ENCODE data around the gene RIMBP2. TPM values are rescaled to one million over a fixed set of nuclear protein-coding genes. Genes with fewer than 3 reads are reported as not detected.

RIMBP2 gene
- total and polyA plus RNA-seq, 5 donors = 0.05 to 0.28 TPM; not detected in 3

DNA sequence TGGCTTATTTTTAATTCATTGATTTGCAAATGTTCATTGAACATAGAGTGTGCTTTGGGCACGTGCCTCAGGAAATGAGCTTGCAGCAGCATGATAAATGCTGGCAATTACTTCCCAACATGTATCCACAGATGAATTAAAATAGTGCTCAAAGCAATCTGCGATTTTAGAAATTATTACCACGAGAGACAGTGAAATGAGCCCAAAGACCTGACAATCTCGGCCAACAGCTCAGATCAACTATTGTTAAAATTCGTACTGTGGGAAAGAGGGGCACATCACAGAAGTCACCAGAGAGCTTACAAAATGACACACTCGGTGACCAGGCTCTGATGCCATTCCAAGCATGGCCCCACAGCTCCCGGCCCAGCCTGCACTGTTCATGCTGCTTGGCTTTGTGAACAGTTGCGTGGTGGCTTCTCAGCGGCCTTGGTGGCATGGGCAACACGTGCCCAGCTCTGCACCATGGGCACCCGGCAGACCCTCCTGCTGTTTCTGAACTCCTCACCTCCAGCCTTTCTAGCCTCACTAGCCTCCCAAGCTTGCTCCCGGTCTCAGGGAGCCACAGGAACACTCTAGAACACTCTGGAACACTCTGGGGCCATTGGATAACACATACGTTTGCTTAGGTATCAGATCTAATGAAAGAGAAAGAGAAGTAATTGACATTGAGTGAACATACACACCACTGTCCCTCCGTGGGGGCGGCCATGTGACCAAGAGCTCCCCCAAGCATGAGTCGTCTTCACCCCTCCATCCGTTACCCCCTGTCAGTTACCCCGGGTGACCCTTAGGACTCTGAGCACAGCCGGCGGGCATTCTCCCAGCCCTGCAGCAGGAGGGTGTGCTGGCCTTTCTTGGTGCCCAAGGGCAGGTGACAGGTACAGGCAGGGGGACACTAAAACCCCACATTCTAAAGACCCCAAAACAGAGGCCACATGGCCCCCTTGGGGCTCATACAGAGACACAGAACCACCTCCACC is 28.0 kb downstream of the RIMBP2 start:
- ATAC-seq (no peak), DNase-seq (no peak)
- no peak overlapping the region for H3K27ac ChIP-seq (ENCODE audit: low read length)
- intact Hi-C loops (cut with DNase I) = no loop called here
- H3K27me3 ChIP-seq (ENCODE audit: control insufficient read depth, insufficient read depth) = no peaks in the 10 kb centered on the region
- no peak overlapping the region for H3K4me3 ChIP-seq (ENCODE audit: low read length)
- no peaks in the 10 kb centered on the region for H3K9me3 ChIP-seq (ENCODE audit: control insufficient read depth, low read length)
- 81% methylated on average over 20 of the region's 20 CpGs for WGBS
- H3K4me1 ChIP-seq (ENCODE audit: control insufficient read depth, insufficient read depth, low read length) = no peaks in the 10 kb centered on the region

DNA sequence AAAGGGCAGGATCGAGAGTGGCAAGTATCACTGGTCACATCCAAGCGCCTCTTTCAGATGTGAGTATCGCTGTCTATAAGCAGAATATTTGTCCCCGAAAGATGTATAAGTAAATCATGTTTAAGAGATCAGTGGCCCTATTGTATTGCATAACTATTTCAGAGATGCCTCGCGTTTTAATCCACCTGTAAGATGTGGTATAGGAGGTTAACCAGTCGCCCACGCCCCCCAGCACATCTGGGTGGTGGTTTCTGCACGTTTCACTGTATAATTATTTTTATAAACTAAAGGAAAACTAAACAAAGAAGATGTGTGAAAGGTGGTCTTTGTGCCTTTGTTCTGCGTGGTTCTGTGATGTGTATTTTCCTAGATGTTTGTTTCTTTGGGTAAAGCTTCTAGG is 28.9 kb downstream of the RIMBP2 start:
- Histone ChIP-seq H3K4me1 (ENCODE audit: control insufficient read depth, insufficient read depth, low read length) (no peaks in the 10 kb centered on the region), H3K27ac (ENCODE audit: low read length) (no peak overlapping the region), H3K4me3 (ENCODE audit: low read length) (no peak overlapping the region), H3K27me3 (ENCODE audit: control insufficient read depth, insufficient read depth) (no peaks in the 10 kb centered on the region), H3K9me3 (ENCODE audit: control insufficient read depth, low read length) (no peaks in the 10 kb centered on the region)
- no peak for ATAC-seq
- intact Hi-C loops (cut with DNase I) = no loop called here
- WGBS = 82% methylated on average over 10 of the region's 10 CpGs
- no peak for DNase-seq

DNA sequence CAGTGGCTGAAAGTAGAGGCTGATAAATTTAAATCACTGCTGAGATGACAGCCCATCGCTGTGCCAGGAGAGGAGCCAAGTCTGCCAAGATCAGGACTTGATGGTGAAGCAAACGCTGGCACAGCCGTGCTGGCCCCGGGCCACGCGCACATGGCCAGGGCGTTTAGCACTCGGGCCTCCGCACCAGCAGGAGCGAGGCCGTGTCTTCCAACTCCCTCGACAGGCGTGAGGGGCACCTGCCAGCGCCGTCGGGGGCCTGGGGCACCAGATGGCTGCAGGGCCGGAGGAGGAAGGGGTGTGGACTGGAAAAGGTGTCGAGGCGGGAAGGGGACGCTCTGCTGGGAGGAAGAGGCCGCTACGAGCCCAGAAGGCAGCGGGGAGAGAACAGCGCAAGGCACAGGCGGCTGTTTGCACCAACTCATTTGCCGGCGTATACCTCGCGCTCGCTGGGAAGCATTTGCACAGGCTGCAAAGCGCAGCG is 29.5 kb downstream of the RIMBP2 start:
- Histone ChIP-seq H3K4me1 (ENCODE audit: control insufficient read depth, insufficient read depth, low read length) (no peaks in the 10 kb centered on the region), H3K4me3 (ENCODE audit: low read length) (no peak overlapping the region), H3K27me3 (ENCODE audit: control insufficient read depth, insufficient read depth) (no peaks in the 10 kb centered on the region), H3K9me3 (ENCODE audit: control insufficient read depth, low read length) (no peaks in the 10 kb centered on the region), H3K27ac (ENCODE audit: low read length) (no peak overlapping the region)
- intact Hi-C loops (cut with DNase I) = no loop called here
- 53% methylated on average over 32 of the region's 32 CpGs for WGBS
- ATAC-seq (no peak), DNase-seq (no peak)

DNA sequence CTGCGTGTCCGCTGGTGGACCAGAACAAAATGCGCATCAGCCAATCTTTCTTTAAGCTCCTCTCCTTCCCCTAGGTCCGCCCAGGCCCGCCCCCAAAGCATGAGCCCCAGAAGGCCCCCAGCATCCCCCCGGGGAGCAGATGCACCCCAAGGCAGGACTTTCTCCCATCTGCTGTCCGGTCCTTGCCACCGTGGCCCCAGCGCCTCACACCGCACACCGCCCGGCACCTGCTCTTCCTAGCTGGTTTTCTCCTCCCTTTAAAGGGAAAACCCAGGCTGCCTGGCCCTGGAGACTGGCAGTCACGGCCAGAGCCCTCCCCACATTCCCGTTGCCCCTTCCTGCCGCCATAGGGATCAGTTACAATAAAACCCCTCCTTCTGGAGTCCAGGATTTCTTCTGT is 30.2 kb downstream of the RIMBP2 start:
- Histone ChIP-seq H3K4me1 (ENCODE audit: control insufficient read depth, insufficient read depth, low read length) (no peaks in the 10 kb centered on the region), H3K9me3 (ENCODE audit: control insufficient read depth, low read length) (no peaks in the 10 kb centered on the region), H3K27me3 (ENCODE audit: control insufficient read depth, insufficient read depth) (no peaks in the 10 kb centered on the region), H3K27ac (ENCODE audit: low read length) (no peak overlapping the region), H3K4me3 (ENCODE audit: low read length) (no peak overlapping the region)
- ATAC-seq (no peak), DNase-seq (no peak)
- WGBS = 81% methylated on average over 15 of the region's 15 CpGs
- intact Hi-C loops (cut with DNase I) = no loop called here

DNA sequence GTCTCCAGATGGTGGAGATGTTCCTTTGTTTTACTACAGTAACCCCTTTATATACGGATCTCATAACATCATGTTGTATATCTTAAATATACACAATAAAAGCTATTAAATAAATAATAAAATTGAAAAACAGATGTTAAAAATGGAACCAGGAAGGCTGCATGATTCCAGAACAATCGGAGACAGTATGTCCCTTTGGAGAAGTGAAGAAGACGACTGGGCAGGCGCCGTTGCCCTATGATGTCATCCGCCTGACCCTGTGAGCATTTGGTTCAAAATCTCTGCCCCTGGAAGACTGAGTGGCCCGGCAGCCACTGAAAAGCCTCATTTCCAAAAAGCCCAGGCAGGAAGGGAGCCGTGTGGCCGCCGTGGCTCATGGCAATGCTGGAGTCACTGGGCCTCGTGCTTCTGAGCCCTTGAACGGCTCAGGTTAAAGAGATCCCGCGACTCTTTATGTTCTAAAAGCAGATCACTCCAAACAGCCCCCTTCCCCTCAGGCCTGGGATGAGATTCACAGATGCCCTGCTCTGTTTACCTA is 30.8 kb downstream of the RIMBP2 start:
- 65% methylated on average over 14 of the region's 14 CpGs for WGBS
- Histone ChIP-seq H3K9me3 (ENCODE audit: control insufficient read depth, low read length) (no peaks in the 10 kb centered on the region), H3K27me3 (ENCODE audit: control insufficient read depth, insufficient read depth) (no peaks in the 10 kb centered on the region), H3K4me3 (ENCODE audit: low read length) (no peak overlapping the region), H3K4me1 (ENCODE audit: control insufficient read depth, insufficient read depth, low read length) (no peaks in the 10 kb centered on the region), H3K27ac (ENCODE audit: low read length) (no peak overlapping the region)
- no peak for ATAC-seq
- no peak for DNase-seq
- intact Hi-C loops (cut with DNase I) = no loop called here

DNA sequence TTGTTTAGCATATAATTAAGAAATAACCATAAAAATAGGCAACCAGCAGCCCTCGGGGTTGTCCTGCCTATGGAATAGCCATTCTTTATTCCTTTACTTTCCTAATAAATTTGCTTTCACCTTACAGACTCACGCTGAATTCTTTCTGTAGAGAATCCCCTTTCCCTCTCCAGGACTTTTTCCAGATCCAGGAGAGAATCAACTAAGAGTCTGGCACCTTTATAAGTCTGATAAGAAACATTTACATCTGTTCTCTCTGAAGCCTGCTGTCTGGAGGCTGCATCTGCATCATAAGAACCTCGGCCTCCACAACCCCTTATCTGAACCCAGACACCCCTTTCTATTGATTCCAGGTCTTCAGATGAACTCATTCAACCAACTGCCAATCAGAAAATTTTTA is 32.3 kb downstream of the RIMBP2 start:
- no peak overlapping the region for H3K4me3 ChIP-seq (ENCODE audit: low read length)
- H3K9me3 ChIP-seq (ENCODE audit: control insufficient read depth, low read length) = no peaks in the 10 kb centered on the region
- H3K4me1 ChIP-seq (ENCODE audit: control insufficient read depth, insufficient read depth, low read length) = no peaks in the 10 kb centered on the region
- no peak overlapping the region for H3K27ac ChIP-seq (ENCODE audit: low read length)
- 64% methylated on average over 3 of the region's 3 CpGs for WGBS
- intact Hi-C loops (cut with DNase I) = no loop called here
- DNase-seq (no peak), ATAC-seq (no peak)
- no peaks in the 10 kb centered on the region for H3K27me3 ChIP-seq (ENCODE audit: control insufficient read depth, insufficient read depth)

DNA sequence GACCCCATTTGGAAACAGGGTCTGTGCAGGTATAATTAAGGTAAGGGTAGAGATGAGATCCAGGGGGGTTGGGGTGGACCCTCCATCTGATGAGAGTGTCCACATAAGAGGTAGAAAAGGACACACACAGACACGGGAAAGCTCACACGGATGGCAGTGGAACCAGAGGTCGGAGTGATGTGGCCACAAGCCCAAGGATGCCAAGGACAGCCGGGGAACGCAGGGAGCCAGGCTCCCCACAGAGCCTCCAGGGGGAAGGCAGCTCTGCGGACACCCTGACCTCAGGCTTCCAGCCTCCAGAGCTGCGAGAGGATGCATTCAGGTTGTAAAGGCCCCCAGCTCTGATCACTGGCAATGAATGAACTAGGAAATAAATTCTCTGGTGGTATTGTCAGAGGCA is 33.0 kb downstream of the RIMBP2 start:
- intact Hi-C loops (cut with DNase I) = no loop called here
- 82% methylated on average over 7 of the region's 7 CpGs for WGBS
- Histone ChIP-seq H3K9me3 (ENCODE audit: control insufficient read depth, low read length) (no peaks in the 10 kb centered on the region), H3K27me3 (ENCODE audit: control insufficient read depth, insufficient read depth) (no peaks in the 10 kb centered on the region), H3K27ac (ENCODE audit: low read length) (no peak overlapping the region), H3K4me1 (ENCODE audit: control insufficient read depth, insufficient read depth, low read length) (no peaks in the 10 kb centered on the region), H3K4me3 (ENCODE audit: low read length) (no peak overlapping the region)
- DNase-seq = no peak
- no peak for ATAC-seq

DNA sequence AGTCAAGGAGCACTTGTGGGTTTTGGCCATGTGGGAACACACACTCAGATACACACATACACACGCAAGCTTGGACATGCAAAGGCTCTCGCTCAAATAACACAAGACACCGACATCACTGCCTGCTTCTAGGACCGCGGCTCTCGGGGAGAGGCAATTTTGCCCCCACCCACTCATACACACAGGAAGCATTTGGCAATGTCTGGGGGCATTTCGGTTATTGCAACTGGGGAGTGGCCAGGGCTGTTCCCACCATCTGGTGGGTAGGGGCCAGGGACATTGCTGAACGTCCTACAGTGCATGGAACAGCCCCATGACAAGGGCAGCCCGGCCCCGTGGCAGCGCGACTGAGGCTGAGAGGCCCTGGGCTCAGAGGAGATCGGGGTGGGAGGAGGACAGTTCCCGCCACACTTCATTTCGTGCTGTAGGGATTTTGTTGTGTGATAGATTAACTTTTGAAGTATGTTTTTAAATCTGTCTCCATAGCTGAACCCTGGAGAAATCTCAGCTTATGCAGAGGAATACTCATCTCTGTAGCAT is 35.6 kb downstream of the RIMBP2 start:
- no peaks in the 10 kb centered on the region for H3K27me3 ChIP-seq (ENCODE audit: control insufficient read depth, insufficient read depth)
- ATAC-seq (no peak), DNase-seq (no peak)
- H3K27ac ChIP-seq (ENCODE audit: low read length) = no peak overlapping the region
- 78% methylated on average over 15 of the region's 15 CpGs for WGBS
- H3K4me3 ChIP-seq (ENCODE audit: low read length) = no peak overlapping the region
- no peaks in the 10 kb centered on the region for H3K4me1 ChIP-seq (ENCODE audit: control insufficient read depth, insufficient read depth, low read length)
- no peaks in the 10 kb centered on the region for H3K9me3 ChIP-seq (ENCODE audit: control insufficient read depth, low read length)
- intact Hi-C loops (cut with DNase I) = no loop called here

DNA sequence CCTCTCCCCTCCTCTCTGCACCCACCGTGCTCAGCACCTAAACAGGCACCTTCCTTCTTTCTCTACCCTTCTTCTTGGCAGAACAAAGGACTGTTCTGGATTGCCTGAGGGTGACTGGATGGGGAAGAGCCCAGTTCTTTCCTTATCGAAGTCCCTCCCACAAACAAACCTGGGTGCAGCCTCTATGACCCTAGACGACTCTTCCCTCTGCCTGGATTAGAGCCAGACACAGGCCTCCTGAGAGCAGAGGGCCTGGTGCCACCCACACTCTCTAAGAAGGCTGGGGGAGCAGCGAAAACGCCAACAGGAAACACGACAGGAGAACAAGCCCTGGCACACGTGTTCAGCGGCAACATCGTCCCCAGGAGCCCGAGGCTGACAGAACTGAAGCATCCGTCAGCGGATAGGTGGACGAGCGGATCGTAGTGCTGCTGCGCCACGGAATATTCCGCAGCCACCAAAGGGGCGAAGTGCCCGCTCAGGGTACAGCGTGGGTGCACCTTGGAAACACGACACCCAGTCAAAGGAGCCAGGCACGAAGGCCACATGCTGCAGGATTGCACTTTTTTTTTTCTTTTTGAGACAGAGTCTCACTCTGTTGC is 38.0 kb downstream of the RIMBP2 start:
- H3K27ac ChIP-seq (ENCODE audit: low read length) = no peak overlapping the region
- WGBS = 76% methylated on average over 23 of the region's 23 CpGs

DNA sequence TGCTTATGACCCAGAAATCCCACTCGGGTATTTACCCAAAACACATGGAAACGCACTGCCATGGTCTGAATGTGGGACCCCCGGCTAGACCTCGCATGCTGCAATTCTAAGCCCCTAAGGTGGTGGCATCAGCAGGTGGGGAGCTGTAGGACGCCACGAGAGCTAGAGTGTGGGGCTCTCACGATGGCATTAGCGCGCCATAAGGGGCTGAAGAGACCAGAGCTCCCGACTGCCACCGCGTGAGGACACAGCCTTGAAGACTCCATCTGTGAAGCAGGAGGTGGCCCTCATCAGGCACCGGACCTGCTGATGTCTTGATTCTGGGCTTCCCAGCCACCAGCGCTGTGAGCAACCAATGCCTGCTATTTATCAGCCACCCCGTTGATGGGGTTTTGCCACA is 40.3 kb downstream of the RIMBP2 start:
- WGBS = 92% methylated on average over 15 of the region's 15 CpGs
- intact Hi-C loops (cut with DNase I) = no loop called here
- ATAC-seq = no peak

More for the DNA sequence above, 38.0 kb downstream of the RIMBP2 start:
- no peaks in the 10 kb centered on the region for H3K9me3 ChIP-seq (ENCODE audit: control insufficient read depth, low read length)
- H3K4me1 ChIP-seq (ENCODE audit: control insufficient read depth, insufficient read depth, low read length) = no peaks in the 10 kb centered on the region
- intact Hi-C loops (cut with DNase I) = no loop called here
- ATAC-seq (no peak), DNase-seq (no peak)
- H3K4me3 ChIP-seq (ENCODE audit: low read length) = no peak overlapping the region
- no peaks in the 10 kb centered on the region for H3K27me3 ChIP-seq (ENCODE audit: control insufficient read depth, insufficient read depth)

DNA sequence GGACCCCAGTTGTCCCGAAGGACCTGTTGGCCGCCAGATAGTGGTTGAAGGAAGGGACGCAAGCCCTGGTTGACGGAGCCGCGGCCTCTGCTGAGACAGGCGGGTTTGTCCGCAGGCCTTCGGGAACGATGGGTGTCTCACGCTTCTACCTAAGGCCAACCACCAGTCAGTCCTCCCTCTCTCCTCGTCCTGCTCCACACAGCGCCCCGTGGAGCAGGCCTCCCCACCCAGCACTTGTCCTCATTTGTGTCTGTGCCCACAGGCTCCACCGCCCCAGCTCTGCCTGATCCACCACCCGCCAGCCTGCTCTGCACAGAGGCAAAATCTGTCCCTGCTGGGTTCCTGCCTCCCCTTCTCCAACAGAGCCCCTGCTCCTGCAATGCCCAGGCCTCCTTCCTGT is 41.0 kb downstream of the RIMBP2 start:
- no peaks in the 10 kb centered on the region for H3K4me1 ChIP-seq (ENCODE audit: control insufficient read depth, insufficient read depth, low read length)
- WGBS = 93% methylated on average over 16 of the region's 16 CpGs
- no peak overlapping the region for H3K27ac ChIP-seq (ENCODE audit: low read length)
- H3K27me3 ChIP-seq (ENCODE audit: control insufficient read depth, insufficient read depth) = no peaks in the 10 kb centered on the region
- no peaks in the 10 kb centered on the region for H3K9me3 ChIP-seq (ENCODE audit: control insufficient read depth, low read length)
- intact Hi-C loops (cut with DNase I) = no loop called here
- DNase-seq (no peak), ATAC-seq (no peak)
- H3K4me3 ChIP-seq (ENCODE audit: low read length) = no peak overlapping the region

More for the DNA sequence above, 40.3 kb downstream of the RIMBP2 start:
- Histone ChIP-seq H3K4me1 (ENCODE audit: control insufficient read depth, insufficient read depth, low read length) (no peaks in the 10 kb centered on the region), H3K27me3 (ENCODE audit: control insufficient read depth, insufficient read depth) (no peaks in the 10 kb centered on the region), H3K9me3 (ENCODE audit: control insufficient read depth, low read length) (no peaks in the 10 kb centered on the region), H3K27ac (ENCODE audit: low read length) (no peak overlapping the region), H3K4me3 (ENCODE audit: low read length) (no peak overlapping the region)
- no peak for DNase-seq
